HG02798 (cell line): Measurements from ENCODE around the gene ASPG.
A peak's percentile ranks its signal among the peaks of the same experiment; 100 is the strongest.

Experiments used
- ATAC-seq: cut with Tn5 transposase; IDR thresholded peaks from one replicate; pipeline ENCODE4 v1.9.1; 2021; ENCODE audit warnings: mild to moderate bottlenecking; ENCODE audit not compliant: unreplicated experiment, poor library complexity

ASPG gene

GRCh38 chr14:104073764-104074163, 11.7 kb upstream of the ASPG start:
- ATAC-seq = no peak

- ATAC-seq = no peak
Observed at GRCh38 chr14:104075530-104076151, 9.9 kb upstream of the ASPG start.

GRCh38 chr14:104076743-104077142, 8.8 kb upstream of the ASPG start:
- ATAC-seq = no peak

- ATAC-seq = peak; percentile 88
Observed at GRCh38 chr14:104078031-104078455, 7.5 kb upstream of the ASPG start.

- no peak for ATAC-seq
Observed at GRCh38 chr14:104080376-104081260, 4.9 kb upstream of the ASPG start.

GRCh38 chr14:104081261-104081835, 4.2 kb upstream of the ASPG start:
- ATAC-seq = no peak

GRCh38 chr14:104081951-104082464, 3.5 kb upstream of the ASPG start:
- no peak for ATAC-seq

- ATAC-seq = no peak
Observed at GRCh38 chr14:104082807-104083206, 2.7 kb upstream of the ASPG start.

- ATAC-seq = no peak
Observed at GRCh38 chr14:104084251-104085002, 1.1 kb upstream of the ASPG start.

GRCh38 chr14:104085889-104086201, 345 bp downstream of the ASPG start:
- ATAC-seq = no peak

- ATAC-seq = no peak
Observed at GRCh38 chr14:104086210-104086660, 735 bp downstream of the ASPG start.

GRCh38 chr14:104086661-104087461, 1.4 kb downstream of the ASPG start:
- ATAC-seq = no peak

- no peak for ATAC-seq
Observed at GRCh38 chr14:104087505-104087904, 2.0 kb downstream of the ASPG start.

- ATAC-seq = no peak
Observed at GRCh38 chr14:104087981-104088850, 2.7 kb downstream of the ASPG start.

GRCh38 chr14:104090071-104090748, 4.7 kb downstream of the ASPG start:
- ATAC-seq = no peak

- ATAC-seq = no peak
Observed at GRCh38 chr14:104091061-104091926, 5.8 kb downstream of the ASPG start.
